SK-N-MC (cell line): ENCODE measurements around the gene DCTN1.

Source experiments
- DNase-seq: peaks from one replicate; pipeline ENCODE4 v3.0.0-alpha.2; 2011; ENCODE audit warnings: low read depth, low spot score
- H3K27ac ChIP-seq: fragments of 200-600 bp; sonication (generic); 2 replicates; pipeline ENCODE4 v1.5.1; 2016; ENCODE audit warnings: mixed run types
- H3K36me3 ChIP-seq: fragments of 200-600 bp; sonication (generic); 2 replicates; pipeline ENCODE4 v1.6.1; 2017; ENCODE audit warnings: antibody characterized with exemption, low read length, mixed read lengths; ENCODE audit not compliant: insufficient read depth
- H3K4me3 ChIP-seq: fragments of 200-600 bp; sonication (generic); 2 replicates; pipeline ENCODE4 v1.5.1; 2016
- H3K9ac ChIP-seq: fragments of 200-600 bp; sonication (generic); 2 replicates; pipeline ENCODE4 v1.8.0; 2017; ENCODE audit warnings: mixed run types, mixed read lengths; ENCODE audit not compliant: insufficient read length
- H3K9me3 ChIP-seq: fragments of 200-600 bp; sonication (generic); 2 replicates; pipeline ENCODE4 v1.6.1; 2017; ENCODE audit warnings: low read depth, mild to moderate bottlenecking, antibody characterized with exemption, low read length, moderate library complexity, mixed read lengths
- EZH2 ChIP-seq: fragments of 200-600 bp; sonication (generic); IDR thresholded peaks from one replicate; pipeline ENCODE4 v1.6.1; 2017; ENCODE audit warnings: antibody characterized with exemption
- FOXP2 ChIP-seq: optimal IDR thresholded peaks from 2 replicates; pipeline ENCODE3; 2011; ENCODE audit warnings: mild to moderate bottlenecking, moderate library complexity; ENCODE audit not compliant: insufficient read depth; ENCODE audit errors: extremely low read length, control extremely low read depth
- POLR2AphosphoS5 ChIP-seq: IDR thresholded peaks from 2 replicates; pipeline ENCODE4 v1.6.1; 2012; ENCODE audit warnings: mild to moderate bottlenecking, low read depth, low read length, borderline replicate concordance

The DCTN1 gene

GRCh38 chr2:74383254-74383653 is 3.1 kb upstream of the DCTN1 start:
- DNase-seq, result no peak
- no peak overlapping the region for H3K9ac ChIP-seq
- H3K27ac ChIP-seq, result no peak overlapping the region
- TF ChIP-seq FOXP2 (no peak), POLR2AphosphoS5 (no peak), EZH2 (no peak)
- H3K36me3 ChIP-seq, result peaks cover 22% of the 10 kb centered on the region
- no peak overlapping the region for H3K4me3 ChIP-seq
- no peaks in the 10 kb centered on the region for H3K9me3 ChIP-seq

GRCh38 chr2:74381751-74382150 is 1.6 kb upstream of the DCTN1 start:
- Histone ChIP-seq H3K27ac (no peak overlapping the region), H3K9me3 (no peaks in the 10 kb centered on the region), H3K36me3 (peaks cover 33% of the 10 kb centered on the region), H3K4me3 (no peak overlapping the region), H3K9ac (no peak overlapping the region)
- TF ChIP-seq EZH2 (no peak), FOXP2 (no peak), POLR2AphosphoS5 (no peak)
- DNase-seq, result no peak

GRCh38 chr2:74378007-74378406 is 2.1 kb downstream of the DCTN1 start:
- Histone ChIP-seq H3K4me3 (no peak overlapping the region), H3K9ac (no peak overlapping the region), H3K27ac (no peak overlapping the region), H3K36me3 (peaks cover 30% of the 10 kb centered on the region), H3K9me3 (no peaks in the 10 kb centered on the region)
- DNase-seq, result no peak
- TF ChIP-seq FOXP2, result no peak
- TF ChIP-seq POLR2AphosphoS5, result no peak
- TF ChIP-seq EZH2, result no peak

- Histone ChIP-seq H3K36me3 (peaks cover 35% of the 10 kb centered on the region), H3K9me3 (no peaks in the 10 kb centered on the region), H3K4me3 (no peak overlapping the region), H3K9ac (no peak overlapping the region), H3K27ac (no peak overlapping the region)
- TF ChIP-seq EZH2, result no peak
- TF ChIP-seq POLR2AphosphoS5, result no peak
- DNase-seq, result no peak
These were observed 4.3 kb downstream of the DCTN1 start for GRCh38 chr2:74375838-74376237.

GRCh38 chr2:74374509-74375205 is 5.5 kb downstream of the DCTN1 start:
- H3K36me3 ChIP-seq, result peaks cover 46% of the 10 kb centered on the region
- no peak overlapping the region for H3K4me3 ChIP-seq
- DNase-seq, result no peak
- H3K9me3 ChIP-seq, result no peaks in the 10 kb centered on the region
- H3K27ac ChIP-seq, result no peak overlapping the region
- TF ChIP-seq EZH2, result no peak
- no peak for TF ChIP-seq FOXP2
- no peak for TF ChIP-seq POLR2AphosphoS5
- no peak overlapping the region for H3K9ac ChIP-seq

- DNase-seq, result no peak
- no peak overlapping the region for H3K9ac ChIP-seq
These were observed 6.1 kb downstream of the DCTN1 start for GRCh38 chr2:74373985-74374384.

GRCh38 chr2:74373221-74373676 is 6.9 kb downstream of the DCTN1 start:
- H3K27ac ChIP-seq, result no peak overlapping the region
- peaks cover 54% of the 10 kb centered on the region for H3K36me3 ChIP-seq
- H3K9me3 ChIP-seq, result no peaks in the 10 kb centered on the region
- no peak overlapping the region for H3K4me3 ChIP-seq
- H3K9ac ChIP-seq, result no peak overlapping the region
- no peak for DNase-seq
- TF ChIP-seq EZH2 (no peak), FOXP2 (no peak), POLR2AphosphoS5 (no peak)

More at GRCh38 chr2:74373985-74374384, 6.1 kb downstream of the DCTN1 start:
- Histone ChIP-seq H3K4me3 (no peak overlapping the region), H3K36me3 (peaks cover 50% of the 10 kb centered on the region), H3K27ac (no peak overlapping the region), H3K9me3 (no peaks in the 10 kb centered on the region)
- no peak for TF ChIP-seq EZH2
- no peak for TF ChIP-seq POLR2AphosphoS5
- no peak for TF ChIP-seq FOXP2

- Histone ChIP-seq H3K9ac (no peak overlapping the region), H3K36me3 (peaks cover 55% of the 10 kb centered on the region), H3K4me3 (no peak overlapping the region), H3K27ac (no peak overlapping the region), H3K9me3 (no peaks in the 10 kb centered on the region)
- TF ChIP-seq FOXP2 (no peak), EZH2 (no peak), POLR2AphosphoS5 (no peak)
- no peak for DNase-seq
These were observed 7.4 kb downstream of the DCTN1 start for GRCh38 chr2:74372674-74373073.

GRCh38 chr2:74371421-74371820 is 8.7 kb downstream of the DCTN1 start:
- DNase-seq, result no peak
- no peak overlapping the region for H3K9ac ChIP-seq
- TF ChIP-seq FOXP2, result no peak
- no peak for TF ChIP-seq EZH2
- TF ChIP-seq POLR2AphosphoS5, result no peak
- no peaks in the 10 kb centered on the region for H3K9me3 ChIP-seq
- peaks cover 55% of the 10 kb centered on the region for H3K36me3 ChIP-seq
- H3K27ac ChIP-seq, result no peak overlapping the region
- no peak overlapping the region for H3K4me3 ChIP-seq
